K562 (cell line): ENCODE data around the gene ZNF319. TPM values are rescaled to one million over a fixed set of nuclear protein-coding genes. Genes with fewer than 3 reads are reported as not detected.
A peak's percentile ranks its signal among the peaks of the same experiment; 100 is the strongest.

ENCODE experiments used
- ARHGAP35 ChIP-seq: fragments of 450-650 bp; IDR thresholded peaks from 2 replicates; pipeline ENCODE4 v1.6.1; 2018; ENCODE audit not compliant: partially characterized antibody
- CBFA2T3 ChIP-seq: fragments of 450-650 bp; IDR thresholded peaks from 2 replicates; pipeline ENCODE4 v1.6.1; 2017
- CC2D1A ChIP-seq: fragments of 450-650 bp; IDR thresholded peaks from 2 replicates; pipeline ENCODE4 v1.6.1; 2017; ENCODE audit warnings: mild to moderate bottlenecking
- CEBPG ChIP-seq, 3 experiments: fragments of 200-800 bp in 1 of 3; sonication (Bioruptor generic) in 1 of 3; sonication (generic) in 1 of 3; formaldehyde crosslinking in 1 of 3; IDR thresholded peaks in 2 of 3; conservative IDR thresholded peaks in 1 of 3; 2 replicates each; pipeline versions ENCODE4 v1.6.1 to v1.8.0; 2016 to 2022; ENCODE audit warnings: missing compliant biosample characterization in 2 of 3, missing genetic modification characterization in 2 of 3, mild to moderate bottlenecking in 1 of 3, missing genetic modification reagents in 1 of 3
- COPS2 ChIP-seq: fragments of 450-650 bp; conservative IDR thresholded peaks from 2 replicates; pipeline ENCODE4 v1.6.1; 2016; ENCODE audit warnings: mild to moderate bottlenecking, moderate library complexity
- HEY1 ChIP-seq: fragments of 250-450 bp; sonication (Bioruptor Pico); IDR thresholded peaks from 2 replicates; pipeline ENCODE4 v1.5.0; 2020; ENCODE audit warnings: mild to moderate bottlenecking, moderate library complexity, borderline replicate concordance
- HNRNPLL ChIP-seq: fragments of 200-400 bp; formaldehyde crosslinking; IDR thresholded peaks from 2 replicates; pipeline ENCODE4 v1.6.1; 2017; ENCODE audit warnings: low read length, low read depth, mild to moderate bottlenecking; ENCODE audit not compliant: poor library complexity, severe bottlenecking
- KLF16 ChIP-seq: IDR thresholded peaks from 2 replicates; pipeline ENCODE4 v1.6.1; 2016; ENCODE audit warnings: antibody characterized with exemption
- MAFF ChIP-seq: IDR thresholded peaks from 2 replicates; pipeline ENCODE4 v1.6.1; 2012; ENCODE audit warnings: low read length, improper control_type of control experiment
- NCOR1 ChIP-seq: fragments of 450-650 bp; IDR thresholded peaks from 2 replicates; pipeline ENCODE4 v1.6.1; 2016; ENCODE audit warnings: mild to moderate bottlenecking, moderate library complexity
- NFATC3 ChIP-seq: fragments of 450-650 bp; IDR thresholded peaks from 2 replicates; pipeline ENCODE4 v1.6.1; 2017; ENCODE audit warnings: mild to moderate bottlenecking
- NR3C1 ChIP-seq: sonication (generic); formaldehyde crosslinking; IDR thresholded peaks from 2 replicates; pipeline ENCODE4 v1.8.1; 2022; ENCODE audit warnings: missing genetic modification reagents
- RBM17 ChIP-seq: fragments of 200-400 bp; formaldehyde crosslinking; IDR thresholded peaks from 2 replicates; pipeline ENCODE4 v1.6.1; 2017; ENCODE audit warnings: low read depth, mild to moderate bottlenecking, low read length, borderline replicate concordance
- ZNF830 ChIP-seq: fragments of 250-450 bp; sonication (Bioruptor Pico); IDR thresholded peaks from 2 replicates; pipeline ENCODE4 v1.5.0; 2021; ENCODE audit warnings: mild to moderate bottlenecking
- polyA plus RNA-seq, 8 experiments: library from polyadenylated mRNA; depleted of rRNA in 4 of 8; stranded (reverse) in 5 of 8; unstranded in 3 of 8; fragments of >200 nt; fragmentation: Nextera tagmentation in 2 of 8; fragmentation: Illumina TruSeq in 1 of 8; extraction: Ambion mirVana in 2 of 8; extraction: Trizol in 1 of 8; gene quantifications; 2 replicates each; pipeline versions ENCODE4 v1.2.1 to v1.2.3, GENCODE V29; 2011 to 2014; ENCODE audit warnings: inconsistent platforms in 1 of 8, missing spikeins in 1 of 8
- total RNA-seq, 7 experiments: library from RNA; depleted of rRNA in 6 of 7; stranded (reverse); fragments of >200 nt in 6 of 7; fragmentation: Illumina TruSeq in 2 of 7; extraction: Trizol in 2 of 7; gene quantifications; 2 replicates each; pipeline versions ENCODE4 v1.2.1 to v1.2.3, GENCODE V29; 2011 to 2021; ENCODE audit warnings: low replicate concordance in 1 of 7
- TF ChIP-seq, protein P1 (sequence below): sonication (generic); formaldehyde crosslinking; IDR thresholded peaks from 2 replicates; pipeline ENCODE4 v1.8.0; 2023; ENCODE audit warnings: mild to moderate bottlenecking, missing genetic modification reagents
- TF ChIP-seq, protein P2 (sequence below): sonication (generic); formaldehyde crosslinking; IDR thresholded peaks from 2 replicates; pipeline ENCODE4 v1.8.0; 2022; ENCODE audit warnings: missing genetic modification reagents, mild to moderate bottlenecking, moderate library complexity, borderline replicate concordance
- TF ChIP-seq, protein P3 (sequence below): fragments of 250-450 bp; sonication (Bioruptor Pico); IDR thresholded peaks from 2 replicates; pipeline ENCODE4 v1.5.0; 2021
- TF ChIP-seq, protein P4 (sequence below), 2 experiments: fragments of 450-650 bp in 1 of 2; sonication (generic) in 1 of 2; formaldehyde crosslinking in 1 of 2; IDR thresholded peaks in 1 of 2; conservative IDR thresholded peaks in 1 of 2; 2 replicates each; pipeline versions ENCODE4 v1.6.1 to v1.8.1; 2016 to 2023; ENCODE audit warnings: mild to moderate bottlenecking in 2 of 2, moderate library complexity in 2 of 2, inconsistent platforms in 1 of 2, missing genetic modification reagents in 1 of 2
- TF ChIP-seq, protein P5 (sequence below): fragments of 450-650 bp; conservative IDR thresholded peaks from 2 replicates; pipeline ENCODE4 v1.6.1; 2016; ENCODE audit warnings: missing genetic modification characterization, low read depth, mild to moderate bottlenecking, control low read depth, missing compliant biosample characterization

ZNF319 gene
- total and polyA plus RNA-seq, 9 of the 15 experiments (the other 6 are each of a cell fraction or from before 2014, with no cell fraction given), result 0.20 to 5.7 (median 1.4) TPM

DNA sequence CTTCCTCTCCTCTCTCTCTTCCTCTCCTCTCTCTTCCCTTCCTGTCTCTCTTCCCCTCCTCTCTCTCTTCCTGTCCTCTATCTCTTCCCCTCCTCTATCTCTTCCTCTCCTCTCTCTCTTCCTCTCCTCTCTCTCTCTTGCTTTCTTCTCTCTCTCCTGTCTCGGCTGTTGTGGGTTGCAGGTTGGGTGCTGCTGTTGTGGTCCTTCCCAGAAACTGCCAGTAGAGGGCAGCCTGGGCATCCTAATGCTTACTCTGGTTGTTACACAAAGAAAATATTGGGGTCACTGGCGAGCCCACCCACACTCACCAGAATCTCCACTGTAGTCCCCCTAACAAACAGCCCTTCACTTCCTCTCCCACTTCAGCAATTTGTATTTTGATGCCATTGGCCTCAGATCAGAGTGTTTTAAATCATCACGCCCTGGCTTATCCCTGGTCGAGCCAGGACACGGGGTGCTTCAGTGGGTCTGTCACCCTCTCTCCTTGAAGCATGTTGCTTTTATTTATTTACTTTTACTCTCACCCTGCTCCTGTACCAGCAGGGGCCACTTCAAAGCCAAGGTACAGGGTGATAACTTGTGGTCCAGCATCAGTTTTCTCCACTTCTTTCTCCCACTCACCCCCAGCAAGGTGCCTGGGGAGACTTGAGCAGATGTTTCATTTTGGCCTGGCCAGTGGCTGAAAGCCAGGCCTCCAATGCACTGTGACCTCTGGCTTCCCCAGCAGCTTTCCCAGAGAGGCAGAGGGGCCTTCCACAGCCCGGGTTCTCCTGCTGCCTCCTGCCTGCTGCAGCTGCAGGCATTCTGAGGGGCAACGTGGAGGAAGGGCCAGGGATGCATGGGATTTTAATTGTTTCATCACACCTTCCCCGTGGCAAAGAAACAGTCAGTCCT lies 20.4 kb upstream of the ZNF319 start (continued):
- TF ChIP-seq, protein P1, sequence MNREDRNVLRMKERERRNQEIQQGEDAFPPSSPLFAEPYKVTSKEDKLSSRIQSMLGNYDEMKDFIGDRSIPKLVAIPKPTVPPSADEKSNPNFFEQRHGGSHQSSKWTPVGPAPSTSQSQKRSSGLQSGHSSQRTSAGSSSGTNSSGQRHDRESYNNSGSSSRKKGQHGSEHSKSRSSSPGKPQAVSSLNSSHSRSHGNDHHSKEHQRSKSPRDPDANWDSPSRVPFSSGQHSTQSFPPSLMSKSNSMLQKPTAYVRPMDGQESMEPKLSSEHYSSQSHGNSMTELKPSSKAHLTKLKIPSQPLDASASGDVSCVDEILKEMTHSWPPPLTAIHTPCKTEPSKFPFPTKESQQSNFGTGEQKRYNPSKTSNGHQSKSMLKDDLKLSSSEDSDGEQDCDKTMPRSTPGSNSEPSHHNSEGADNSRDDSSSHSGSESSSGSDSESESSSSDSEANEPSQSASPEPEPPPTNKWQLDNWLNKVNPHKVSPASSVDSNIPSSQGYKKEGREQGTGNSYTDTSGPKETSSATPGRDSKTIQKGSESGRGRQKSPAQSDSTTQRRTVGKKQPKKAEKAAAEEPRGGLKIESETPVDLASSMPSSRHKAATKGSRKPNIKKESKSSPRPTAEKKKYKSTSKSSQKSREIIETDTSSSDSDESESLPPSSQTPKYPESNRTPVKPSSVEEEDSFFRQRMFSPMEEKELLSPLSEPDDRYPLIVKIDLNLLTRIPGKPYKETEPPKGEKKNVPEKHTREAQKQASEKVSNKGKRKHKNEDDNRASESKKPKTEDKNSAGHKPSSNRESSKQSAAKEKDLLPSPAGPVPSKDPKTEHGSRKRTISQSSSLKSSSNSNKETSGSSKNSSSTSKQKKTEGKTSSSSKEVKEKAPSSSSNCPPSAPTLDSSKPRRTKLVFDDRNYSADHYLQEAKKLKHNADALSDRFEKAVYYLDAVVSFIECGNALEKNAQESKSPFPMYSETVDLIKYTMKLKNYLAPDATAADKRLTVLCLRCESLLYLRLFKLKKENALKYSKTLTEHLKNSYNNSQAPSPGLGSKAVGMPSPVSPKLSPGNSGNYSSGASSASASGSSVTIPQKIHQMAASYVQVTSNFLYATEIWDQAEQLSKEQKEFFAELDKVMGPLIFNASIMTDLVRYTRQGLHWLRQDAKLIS (CRISPR knock-in tag), result no peak
- TF ChIP-seq COPS2, result no peak
- no peak for TF ChIP-seq ZNF830 (CRISPR knock-in tag)
- TF ChIP-seq, protein P2, sequence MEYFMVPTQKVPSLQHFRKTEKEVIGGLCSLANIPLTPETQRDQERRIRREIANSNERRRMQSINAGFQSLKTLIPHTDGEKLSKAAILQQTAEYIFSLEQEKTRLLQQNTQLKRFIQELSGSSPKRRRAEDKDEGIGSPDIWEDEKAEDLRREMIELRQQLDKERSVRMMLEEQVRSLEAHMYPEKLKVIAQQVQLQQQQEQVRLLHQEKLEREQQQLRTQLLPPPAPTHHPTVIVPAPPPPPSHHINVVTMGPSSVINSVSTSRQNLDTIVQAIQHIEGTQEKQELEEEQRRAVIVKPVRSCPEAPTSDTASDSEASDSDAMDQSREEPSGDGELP (CRISPR knock-in tag), result no peak
- TF ChIP-seq, protein P3, sequence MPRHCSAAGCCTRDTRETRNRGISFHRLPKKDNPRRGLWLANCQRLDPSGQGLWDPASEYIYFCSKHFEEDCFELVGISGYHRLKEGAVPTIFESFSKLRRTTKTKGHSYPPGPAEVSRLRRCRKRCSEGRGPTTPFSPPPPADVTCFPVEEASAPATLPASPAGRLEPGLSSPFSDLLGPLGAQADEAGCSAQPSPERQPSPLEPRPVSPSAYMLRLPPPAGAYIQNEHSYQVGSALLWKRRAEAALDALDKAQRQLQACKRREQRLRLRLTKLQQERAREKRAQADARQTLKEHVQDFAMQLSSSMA, result no peak
- peak; percentile 20; the same call in 1 of the 2 replicates for TF ChIP-seq NCOR1
- TF ChIP-seq ARHGAP35, result peak; percentile 48
- TF ChIP-seq MAFF, result no peak
- TF ChIP-seq NFATC3, result no peak
- peak; percentile 86 for TF ChIP-seq CC2D1A
- TF ChIP-seq, protein P4, sequence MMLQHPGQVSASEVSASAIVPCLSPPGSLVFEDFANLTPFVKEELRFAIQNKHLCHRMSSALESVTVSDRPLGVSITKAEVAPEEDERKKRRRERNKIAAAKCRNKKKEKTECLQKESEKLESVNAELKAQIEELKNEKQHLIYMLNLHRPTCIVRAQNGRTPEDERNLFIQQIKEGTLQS (IDR thresholded peaks at IDR 0.05), result no peak
- TF ChIP-seq, protein P4 (CRISPR knock-in tag; conservative IDR thresholded peaks at IDR 0.05), result no peak
- TF ChIP-seq RBM17, result no peak
- no peak for TF ChIP-seq HEY1
- no peak for TF ChIP-seq HNRNPLL
- TF ChIP-seq, protein P5, sequence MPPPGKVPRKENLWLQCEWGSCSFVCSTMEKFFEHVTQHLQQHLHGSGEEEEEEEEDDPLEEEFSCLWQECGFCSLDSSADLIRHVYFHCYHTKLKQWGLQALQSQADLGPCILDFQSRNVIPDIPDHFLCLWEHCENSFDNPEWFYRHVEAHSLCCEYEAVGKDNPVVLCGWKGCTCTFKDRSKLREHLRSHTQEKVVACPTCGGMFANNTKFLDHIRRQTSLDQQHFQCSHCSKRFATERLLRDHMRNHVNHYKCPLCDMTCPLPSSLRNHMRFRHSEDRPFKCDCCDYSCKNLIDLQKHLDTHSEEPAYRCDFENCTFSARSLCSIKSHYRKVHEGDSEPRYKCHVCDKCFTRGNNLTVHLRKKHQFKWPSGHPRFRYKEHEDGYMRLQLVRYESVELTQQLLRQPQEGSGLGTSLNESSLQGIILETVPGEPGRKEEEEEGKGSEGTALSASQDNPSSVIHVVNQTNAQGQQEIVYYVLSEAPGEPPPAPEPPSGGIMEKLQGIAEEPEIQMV (tag), result no peak
- no peak for TF ChIP-seq CBFA2T3
- TF ChIP-seq CEBPG (CRISPR knock-in tag; IDR thresholded peaks at IDR 0.05), result no peak
- no peak for TF ChIP-seq CEBPG (tag; conservative IDR thresholded peaks at IDR 0.05 in 1 of 2, IDR thresholded peaks at IDR 0.05 in 1 of 2)
- no peak for TF ChIP-seq NR3C1 (CRISPR knock-in tag)
- no peak for TF ChIP-seq KLF16
